Esophagus muscularis mucosa (tissue), 4 donors: ENCODE results near the gene FAM20A. TPM values are rescaled to one million over a fixed set of nuclear protein-coding genes. Genes with fewer than 3 reads are reported as not detected.
A peak's percentile ranks its signal among the peaks of the same experiment; 100 is the strongest.

Experiments used
- DNase-seq: peaks from one replicate; pipeline ENCODE4 v3.0.0-alpha.2; 2017; ENCODE audit errors: extremely low spot score
- H3K27ac ChIP-seq, 4 donors: fragments of 200-600 bp; sonication (generic); replicated peaks in 1 of 4; 1 replicate in 3 of 4; 2 replicates in 1 of 4; pipeline ENCODE4 v1.5.1; 2016 to 2019; ENCODE audit warnings: mild to moderate bottlenecking in 1 of 4
- H3K27me3 ChIP-seq, 4 donors: fragments of 200-600 bp; sonication (generic); one replicate each; pipeline versions ENCODE4 v1.5.1 to v1.6.0; 2016 to 2019
- H3K36me3 ChIP-seq, 4 donors: fragments of 200-600 bp; sonication (generic); one replicate each; pipeline ENCODE4 v1.5.1; 2016 to 2019
- H3K4me1 ChIP-seq, 4 donors: fragments of 200-600 bp; sonication (generic); one replicate each; pipeline ENCODE4 v1.5.1; 2016 to 2019
- H3K4me3 ChIP-seq, 4 donors: fragments of 200-600 bp; sonication (generic); 1 replicate in 2 of 4; 2 replicates in 2 of 4; pipeline ENCODE4 v1.5.1; 2016 to 2019; ENCODE audit warnings: mild to moderate bottlenecking in 4 of 4, moderate library complexity in 1 of 4
- H3K9me3 ChIP-seq, 4 donors: fragments of 200-600 bp; sonication (generic); 1 replicate in 3 of 4; 2 replicates in 1 of 4; pipeline ENCODE4 v1.5.1; 2016 to 2019
- CTCF ChIP-seq, 3 experiments: fragments of 200-600 bp in 2 of 3; fragments of 450-650 bp in 1 of 3; sonication (generic) in 2 of 3; IDR thresholded peaks; one replicate each; pipeline ENCODE4 v1.5.1; 2017 to 2019; ENCODE audit warnings: antibody characterized with exemption in 3 of 3, mild to moderate bottlenecking in 2 of 3, moderate library complexity in 1 of 3
- EP300 ChIP-seq: sonication (generic); formaldehyde crosslinking; IDR thresholded peaks from one replicate; pipeline ENCODE4 v1.6.1; 2017; ENCODE audit warnings: antibody characterized with exemption
- POLR2A ChIP-seq: fragments of 450-650 bp; IDR thresholded peaks from one replicate; pipeline ENCODE4 v1.6.1; 2017; ENCODE audit warnings: antibody characterized with exemption, moderate library complexity, mild to moderate bottlenecking, low read depth
- POLR2AphosphoS5 ChIP-seq, 2 donors: sonication (generic); formaldehyde crosslinking; IDR thresholded peaks; one replicate each; pipeline ENCODE4 v1.6.1; 2017; ENCODE audit warnings: antibody characterized with exemption in 2 of 2
- WGBS: methylation state at CpG from one replicate; pipeline ENCODE4 v1.1.5; 2018; 5-methylcytosine and 5-hydroxymethylcytosine counted together
- intact Hi-C: fragments of 100-400 bp; cut with DNase I; formaldehyde crosslinking; loops from one replicate; pipeline ENCODE4 v1.15.1; 2023
- total RNA-seq, 4 donors: library from RNA; depleted of rRNA; stranded (reverse); fragments of >200 nt; gene quantifications; one replicate each; pipeline versions ENCODE4 v1.1.0 to v1.2.1, GENCODE V29; 2016

The FAM20A gene
- total RNA-seq, 4 donors from 2014 or later: 1.7 to 21.2 (median 3.2) TPM

GRCh38 chr17:68595496-68595895 lies 5.7 kb downstream of the FAM20A start:
- peak; percentile 83 for DNase-seq
- 78% methylated on average over 5 of the region's 5 CpGs for WGBS
- TF ChIP-seq POLR2AphosphoS5 (IDR thresholded peaks at IDR 0.05): no peak
- no peak for TF ChIP-seq POLR2A
- TF ChIP-seq EP300: no peak
- TF ChIP-seq CTCF (IDR thresholded peaks at IDR 0.05): no peak
- H3K27me3 ChIP-seq: peaks cover 5 to 33% (median 10%) of the 10 kb centered on the region in 4 donors
- no peak overlapping the region for H3K4me3 ChIP-seq
- no peak overlapping the region for H3K27ac ChIP-seq
- H3K9me3 ChIP-seq: no peaks in the 10 kb centered on the region
- intact Hi-C loops: no loop called here
- H3K36me3 ChIP-seq: no peaks in the 10 kb centered on the region
- peaks cover 15 to 32% (median 20%) of the 10 kb centered on the region in 4 donors for H3K4me1 ChIP-seq

GRCh38 chr17:68594552-68594951 lies 6.6 kb downstream of the FAM20A start:
- intact Hi-C loops: no loop called here
- 86% methylated on average over 2 of the region's 2 CpGs for WGBS
- Histone ChIP-seq H3K27me3 (peaks cover 0 to 24% (median 4%) of the 10 kb centered on the region in 4 donors), H3K9me3 (no peaks in the 10 kb centered on the region), H3K4me3 (no peak overlapping the region), H3K4me1 (peaks cover 5 to 23% (median 12%) of the 10 kb centered on the region in 4 donors), H3K27ac (no peak overlapping the region), H3K36me3 (no peaks in the 10 kb centered on the region)
- peak; percentile 66 for DNase-seq
- TF ChIP-seq POLR2A (no peak), CTCF (IDR thresholded peaks at IDR 0.05) (no peak), POLR2AphosphoS5 (IDR thresholded peaks at IDR 0.05) (no peak), EP300 (no peak)

GRCh38 chr17:68592682-68593641 lies 8.2 kb downstream of the FAM20A start:
- TF ChIP-seq EP300 (no peak), POLR2A (no peak), POLR2AphosphoS5 (IDR thresholded peaks at IDR 0.05) (no peak), CTCF (IDR thresholded peaks at IDR 0.05) (no peak)
- peak; percentile 12 for DNase-seq
- peaks cover 0 to 17% (median 0%) of the 10 kb centered on the region in 4 donors for H3K27me3 ChIP-seq
- WGBS: 63% methylated on average over 3 of the region's 3 CpGs
- no peaks in the 10 kb centered on the region for H3K36me3 ChIP-seq
- H3K9me3 ChIP-seq: peaks cover 0 to 12% (median 8%) of the 10 kb centered on the region in 4 donors
- intact Hi-C loops: no loop called here
- peaks cover 3 to 20% (median 11%) of the 10 kb centered on the region in 4 donors for H3K4me1 ChIP-seq
- peak overlapping the region in 1 of 4 donors; percentile 24 for H3K27ac ChIP-seq
- H3K4me3 ChIP-seq: no peak overlapping the region

- no peak for TF ChIP-seq CTCF (IDR thresholded peaks at IDR 0.05)
- TF ChIP-seq POLR2AphosphoS5 (IDR thresholded peaks at IDR 0.05): no peak
- TF ChIP-seq EP300: no peak
- peak; percentile 12 for TF ChIP-seq POLR2A
- DNase-seq: peak; percentile 14
- intact Hi-C loops: no loop called here
- H3K27me3 ChIP-seq: peaks cover 0 to 12% (median 0%) of the 10 kb centered on the region in 4 donors
- no peaks in the 10 kb centered on the region for H3K36me3 ChIP-seq
- peaks cover 0 to 12% (median 8%) of the 10 kb centered on the region in 4 donors for H3K9me3 ChIP-seq
- peaks cover 3 to 20% (median 11%) of the 10 kb centered on the region in 4 donors for H3K4me1 ChIP-seq
- 80% methylated on average over 2 of the region's 2 CpGs for WGBS
- no peak overlapping the region for H3K27ac ChIP-seq
- H3K4me3 ChIP-seq: no peak overlapping the region
Measured at GRCh38 chr17:68592009-68592408, 9.2 kb downstream of the FAM20A start.
